Endometrium (tissue), 2 donors: ENCODE results near the gene TPPP3.

Source experiments
- FAIRE-seq: peaks from 2 replicates; lab custom pipeline; 2012; peaks lifted over from hg19 to GRCh38; lab: Jason Lieb, UNC
- donor health status: control.
- donor health status: control.

TPPP3 gene

GRCh38 chr16:67393111-67393787, at the start of gene TPPP3:
Gene TPPP3 (minus strand): TSS chr16:67393498. CDS start chr16:67391111, 2,387 bp downstream.
- FAIRE-seq: no peak

GRCh38 chr16:67442581-67443255, 49.4 kb upstream of the TPPP3 start:
- no peak for FAIRE-seq

- no peak for FAIRE-seq
Measured at GRCh38 chr16:67441907-67442306, 48.6 kb upstream of the TPPP3 start.

- no peak for FAIRE-seq
Measured at GRCh38 chr16:67441271-67441753, 48.0 kb upstream of the TPPP3 start.

- FAIRE-seq: no peak
Measured at GRCh38 chr16:67438824-67439393, 45.6 kb upstream of the TPPP3 start.

DNA sequence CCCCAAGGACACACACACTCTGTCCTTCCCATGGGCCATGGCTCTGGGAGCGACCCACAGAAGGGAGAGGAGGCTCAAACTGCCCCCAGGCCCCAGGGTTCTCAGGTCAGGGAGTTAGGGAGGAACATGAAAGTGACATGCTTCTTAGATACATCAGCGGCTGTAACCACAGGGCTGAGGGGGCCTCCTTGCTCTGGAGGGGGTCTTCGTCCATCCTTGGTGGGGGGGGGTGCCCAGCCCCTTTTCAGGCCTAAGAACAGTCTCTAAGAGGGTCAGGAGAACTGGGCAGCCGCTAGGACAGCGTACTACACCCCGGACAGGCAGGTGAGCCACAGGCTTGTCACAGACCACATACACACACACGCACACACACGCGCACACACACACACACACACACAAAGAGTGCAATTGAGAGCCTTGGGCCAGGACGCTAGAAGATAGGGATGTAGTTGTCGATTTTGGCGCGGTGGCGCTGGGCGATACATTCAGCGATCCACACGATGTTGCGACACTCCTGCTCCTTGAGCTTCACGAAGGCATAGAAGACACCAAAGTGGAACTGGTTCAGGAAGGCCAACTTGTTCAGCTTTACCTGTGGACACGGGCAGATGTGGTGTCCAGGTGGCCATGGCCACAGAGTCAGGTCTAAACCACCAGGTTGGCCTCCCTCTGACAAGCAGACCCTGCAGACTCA, 44.9 kb upstream of the TPPP3 start:
- FAIRE-seq: no peak

DNA sequence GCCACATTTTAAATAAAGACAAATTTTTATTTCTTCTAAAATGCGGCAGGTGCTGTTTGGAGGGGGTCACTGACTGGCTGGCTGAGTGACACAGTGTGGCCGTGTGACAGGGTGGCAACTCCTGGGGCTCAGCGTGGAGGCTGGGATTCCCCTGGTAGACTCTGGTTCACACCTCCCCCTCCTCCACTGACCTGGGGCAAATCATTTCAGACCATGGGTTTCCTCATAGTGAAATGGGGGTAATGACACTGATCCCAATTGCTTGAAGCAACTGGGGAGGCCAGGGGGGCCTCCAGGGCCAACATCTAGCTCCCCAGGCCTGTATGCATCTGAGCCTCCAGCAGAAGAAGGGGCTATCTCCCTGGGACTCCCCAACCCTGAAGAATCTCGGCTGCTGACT, 44.2 kb upstream of the TPPP3 start:
- no peak for FAIRE-seq

DNA sequence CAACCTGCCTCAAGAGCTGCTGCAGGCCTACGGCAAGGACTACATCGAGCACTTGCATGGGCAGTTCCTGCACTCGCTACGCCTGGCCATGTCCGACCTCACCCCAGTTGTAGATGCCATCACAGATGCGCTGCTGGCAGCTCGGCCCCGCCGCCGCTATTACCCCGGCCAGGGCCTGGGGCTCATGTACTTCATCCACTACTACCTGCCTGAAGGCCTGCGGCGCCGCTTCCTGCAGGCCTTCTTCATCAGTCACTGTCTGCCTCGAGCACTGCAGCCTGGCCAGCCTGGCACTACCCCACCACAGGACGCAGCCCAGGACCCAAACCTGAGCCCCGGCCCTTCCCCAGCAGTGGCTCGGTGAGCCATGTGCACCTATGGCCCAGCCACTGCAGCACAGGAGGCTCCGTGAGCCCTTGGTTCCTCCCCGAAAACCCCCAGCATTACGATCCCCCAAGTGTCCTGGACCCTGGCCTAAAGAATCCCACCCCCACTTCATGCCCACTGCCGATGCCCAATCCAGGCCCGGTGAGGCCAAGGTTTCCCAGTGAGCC, 43.4 kb upstream of the TPPP3 start:
- no peak for FAIRE-seq

GRCh38 chr16:67435758-67436164, 42.5 kb upstream of the TPPP3 start:
- FAIRE-seq: no peak

DNA sequence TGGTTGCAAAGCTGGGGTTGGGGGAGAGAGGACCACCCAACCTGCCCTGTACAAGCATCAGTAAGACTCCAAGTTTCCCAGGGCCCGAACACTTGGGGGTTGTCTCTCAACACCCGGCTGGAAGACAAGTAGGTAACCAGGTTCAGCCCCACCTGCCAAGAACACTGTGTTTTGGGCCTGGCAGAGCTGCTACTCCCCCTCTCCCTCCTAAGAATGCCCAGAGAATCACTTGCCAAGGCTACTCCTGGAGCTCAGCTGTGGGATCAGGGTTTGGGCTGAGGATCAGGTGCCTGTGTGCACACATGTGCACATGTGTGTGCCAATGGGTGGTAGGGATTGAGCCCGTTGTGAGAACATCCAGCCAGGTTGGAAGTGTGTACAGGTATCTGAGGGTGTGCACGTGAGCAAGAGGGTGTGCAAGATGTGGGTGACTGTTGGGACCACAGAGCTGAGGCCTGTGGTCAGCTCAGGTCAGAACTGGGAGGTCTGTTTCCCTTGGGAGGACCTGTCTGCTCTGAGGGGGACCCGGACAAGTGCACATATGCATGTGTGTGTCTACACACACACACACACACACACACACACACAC, 39.9 kb upstream of the TPPP3 start:
- FAIRE-seq: no peak

- no peak for FAIRE-seq
Measured at GRCh38 chr16:67432506-67432890, 39.2 kb upstream of the TPPP3 start.

DNA sequence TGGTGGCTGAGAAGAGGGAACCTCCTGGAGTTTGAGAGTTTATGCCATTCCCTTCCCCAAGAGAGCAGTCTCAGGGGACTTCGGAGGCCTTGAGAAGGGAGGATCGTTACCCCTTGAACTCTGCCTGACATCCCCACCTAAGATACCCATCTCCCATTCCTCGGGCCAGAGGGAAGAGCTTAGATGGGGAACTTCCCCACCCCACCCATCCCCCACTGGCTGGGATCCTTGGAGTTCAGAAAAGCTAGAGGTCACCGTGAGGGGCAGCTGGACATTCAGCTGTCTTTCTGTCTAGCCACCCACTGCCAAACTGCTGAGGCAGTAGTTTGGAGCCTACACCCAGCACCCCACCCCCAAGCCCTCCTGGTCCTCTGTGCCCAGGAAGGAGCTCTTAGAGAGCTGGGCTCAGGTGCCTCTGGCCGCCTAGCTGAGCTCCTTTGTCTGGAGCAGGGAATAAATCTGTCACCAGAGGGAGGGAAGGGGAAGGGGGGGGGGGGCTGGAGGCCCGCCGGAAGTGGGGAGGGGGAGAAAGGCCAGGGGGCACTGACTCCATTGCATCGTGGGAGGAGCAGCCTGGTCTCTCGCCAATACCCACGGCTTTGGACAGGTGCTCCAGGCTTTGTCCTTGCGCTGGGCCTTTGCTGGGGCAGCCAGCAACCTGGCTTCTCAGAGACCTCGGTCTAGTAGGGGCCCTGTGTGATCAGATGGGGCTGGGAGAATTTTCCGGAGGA, 38.6 kb upstream of the TPPP3 start:
- FAIRE-seq: no peak

DNA sequence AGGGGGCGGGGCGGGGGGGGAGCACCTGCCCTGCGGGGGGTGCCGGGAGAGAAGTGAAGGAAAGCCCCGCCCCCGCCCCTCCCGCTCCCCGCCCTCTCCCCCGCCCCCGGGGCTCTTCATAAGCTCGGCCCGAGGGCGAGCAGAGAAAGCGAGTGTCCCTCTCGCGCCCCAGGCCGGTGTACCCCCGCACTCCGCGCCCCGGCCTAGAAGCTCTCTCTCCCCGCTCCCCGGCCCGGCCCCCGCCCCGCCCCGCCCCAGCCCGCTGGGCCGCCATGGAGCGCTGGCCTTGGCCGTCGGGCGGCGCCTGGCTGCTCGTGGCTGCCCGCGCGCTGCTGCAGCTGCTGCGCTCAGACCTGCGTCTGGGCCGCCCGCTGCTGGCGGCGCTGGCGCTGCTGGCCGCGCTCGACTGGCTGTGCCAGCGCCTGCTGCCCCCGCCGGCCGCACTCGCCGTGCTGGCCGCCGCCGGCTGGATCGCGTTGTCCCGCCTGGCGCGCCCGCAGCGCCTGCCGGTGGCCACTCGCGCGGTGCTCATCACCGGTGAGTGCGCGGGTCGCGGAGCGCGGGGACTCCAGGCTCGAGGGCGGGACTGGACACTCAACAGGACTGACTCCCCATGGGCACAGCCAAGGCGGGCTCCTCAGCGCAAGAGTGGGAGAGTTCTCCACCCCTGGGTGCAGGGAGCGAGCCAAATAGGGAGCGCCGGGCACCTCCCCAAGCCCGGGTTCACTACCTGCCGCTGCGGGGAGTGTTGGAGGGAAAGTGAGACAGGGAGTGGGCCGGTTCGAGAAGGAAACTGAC, 37.9 kb upstream of the TPPP3 start, which contains the start of gene HSD11B2:
Gene HSD11B2 (plus strand): TSS at position 145 of the 798 bp plus-strand sequence. CDS start 128 bp downstream, at position 273.
- no peak for FAIRE-seq

- FAIRE-seq: no peak
Measured at GRCh38 chr16:67430504-67430976, 37.2 kb upstream of the TPPP3 start.

- FAIRE-seq: no peak
Measured at GRCh38 chr16:67429799-67430503, 36.7 kb upstream of the TPPP3 start.

- FAIRE-seq: no peak
Measured at GRCh38 chr16:67429053-67429798, 35.9 kb upstream of the TPPP3 start.

DNA sequence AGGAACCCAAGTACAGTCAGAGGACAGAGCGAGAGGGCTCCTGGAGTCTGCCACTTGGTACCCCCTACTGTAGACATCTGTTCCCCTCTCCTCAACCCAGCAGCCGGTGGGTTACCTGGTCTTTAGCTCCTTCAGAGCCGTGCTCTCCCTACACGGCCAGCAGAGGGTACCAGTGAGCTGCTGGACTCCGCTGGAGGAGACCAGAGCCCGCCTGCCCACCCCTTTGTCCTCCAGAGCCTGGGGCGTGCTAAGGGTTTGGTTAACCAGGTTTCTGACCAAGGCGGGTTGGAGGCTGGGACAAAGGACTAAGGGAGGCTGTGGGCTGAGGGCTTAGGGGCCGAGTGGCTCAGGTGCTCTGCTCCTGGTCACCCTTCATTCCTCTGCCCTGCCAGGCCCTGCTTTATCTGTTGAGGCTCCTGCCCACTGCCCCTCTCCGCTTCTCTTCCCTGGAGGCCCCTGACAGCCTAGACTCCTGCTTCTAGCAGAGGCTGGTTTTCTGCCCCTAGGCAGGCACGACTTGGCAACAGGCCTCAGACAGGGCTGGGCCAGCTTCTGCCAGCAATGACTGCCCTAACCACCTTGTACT, 34.9 kb upstream of the TPPP3 start:
- FAIRE-seq: no peak

DNA sequence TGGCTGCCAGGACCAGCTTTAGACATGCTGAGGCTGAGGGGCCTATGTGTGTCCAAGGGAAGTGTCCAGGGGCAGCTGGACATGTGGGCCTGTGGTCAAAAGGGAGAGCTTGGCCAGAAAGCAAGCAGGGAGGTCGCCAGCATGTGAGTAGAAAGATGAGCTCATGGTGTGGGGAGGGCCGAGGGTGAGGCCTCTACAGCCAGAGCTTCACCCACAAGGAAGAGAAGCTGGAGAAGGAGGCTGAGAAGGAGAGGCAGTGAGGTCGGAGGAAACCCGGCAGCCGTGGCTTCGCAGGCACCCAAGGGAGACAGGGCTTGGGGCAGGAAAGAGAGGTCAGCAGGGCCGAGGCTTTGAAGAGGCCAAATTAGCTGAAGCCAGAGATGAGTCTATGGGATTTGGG, 33.7 kb upstream of the TPPP3 start:
- no peak for FAIRE-seq
